NCI-H1092 treated with DMSO at 0.1 percent for 48 hours (cell line): ENCODE measurements around the gene MBD5.

Experiments
- DNase-seq: peaks from one replicate; lab custom pipeline; 2025; lab: John Stamatoyannopoulos, UW

MBD5 gene

DNA sequence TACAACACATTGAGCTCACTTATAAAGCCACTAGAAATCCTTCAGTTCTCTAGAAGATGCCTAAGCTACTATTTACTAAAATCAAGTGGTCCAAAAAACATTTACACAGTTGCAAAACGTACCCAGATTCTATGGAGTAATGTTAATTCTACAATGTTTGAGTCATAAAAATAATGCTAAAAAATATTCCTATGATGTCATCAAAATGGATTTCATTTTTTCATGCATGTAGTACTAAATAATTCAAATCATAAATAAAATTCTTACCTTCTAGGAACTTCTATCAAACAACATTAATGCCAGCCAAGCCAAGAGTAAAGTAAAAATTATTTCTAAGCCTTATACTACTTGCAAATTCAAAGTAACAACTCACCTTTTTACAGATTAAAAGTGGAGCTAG lies 454.7 kb downstream of the MBD5 start:
- DNase-seq = no peak

DNA sequence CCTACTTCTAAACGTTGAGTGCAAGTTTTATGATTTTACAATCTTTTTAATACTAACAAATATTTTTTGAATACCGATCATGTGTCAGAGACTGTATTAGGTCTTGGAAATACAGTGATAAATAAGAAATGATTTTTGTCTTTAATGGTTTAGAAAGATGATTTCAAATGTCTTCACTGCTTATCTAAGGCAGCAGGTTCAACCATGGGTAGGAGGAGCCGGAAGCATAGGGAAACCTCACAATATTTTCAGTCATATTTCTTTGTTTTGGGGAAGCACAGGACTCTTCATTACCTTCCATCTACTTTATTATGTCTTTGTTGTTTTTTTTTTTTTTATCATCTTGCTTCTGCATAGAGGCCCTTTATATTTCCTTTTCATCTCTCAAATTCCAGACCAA lies 458.5 kb downstream of the MBD5 start:
- no peak for DNase-seq

DNA sequence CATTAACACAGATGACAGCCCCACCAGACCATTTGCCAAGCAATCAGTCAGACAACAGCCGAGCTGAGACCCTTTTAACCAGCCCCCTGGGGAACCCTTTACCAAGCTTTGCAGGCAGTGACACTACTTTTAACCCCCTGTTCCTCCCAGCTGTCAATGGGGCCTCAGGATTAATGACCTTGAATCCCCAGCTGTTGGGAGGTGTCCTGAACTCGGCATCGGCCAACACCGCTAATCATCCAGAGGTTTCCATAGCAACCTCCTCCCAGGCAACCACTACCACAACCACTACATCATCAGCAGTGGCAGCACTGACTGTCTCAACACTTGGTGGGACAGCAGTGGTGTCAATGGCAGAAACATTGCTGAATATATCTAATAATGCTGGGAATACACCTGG lies 462.8 kb downstream of the MBD5 start:
- DNase-seq = no peak

DNA sequence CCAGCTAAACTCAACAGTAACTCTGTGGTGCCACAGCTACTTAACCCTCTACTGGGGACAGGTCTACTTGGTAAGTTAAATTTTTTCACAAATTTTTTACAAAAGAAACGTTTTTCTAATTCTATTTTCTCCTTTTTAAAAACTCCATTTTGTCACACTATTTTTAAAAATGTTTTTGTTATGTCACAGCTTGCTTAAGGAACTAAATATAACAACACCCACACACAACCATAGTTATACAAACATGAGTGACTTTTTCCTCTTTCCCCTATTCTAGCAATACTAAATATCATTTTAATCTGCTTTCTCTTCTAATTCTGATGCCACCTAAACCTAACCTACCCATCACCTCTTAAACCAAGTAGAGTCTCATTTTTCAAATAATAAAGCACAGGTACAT lies 463.2 kb downstream of the MBD5 start:
- DNase-seq = no peak

DNA sequence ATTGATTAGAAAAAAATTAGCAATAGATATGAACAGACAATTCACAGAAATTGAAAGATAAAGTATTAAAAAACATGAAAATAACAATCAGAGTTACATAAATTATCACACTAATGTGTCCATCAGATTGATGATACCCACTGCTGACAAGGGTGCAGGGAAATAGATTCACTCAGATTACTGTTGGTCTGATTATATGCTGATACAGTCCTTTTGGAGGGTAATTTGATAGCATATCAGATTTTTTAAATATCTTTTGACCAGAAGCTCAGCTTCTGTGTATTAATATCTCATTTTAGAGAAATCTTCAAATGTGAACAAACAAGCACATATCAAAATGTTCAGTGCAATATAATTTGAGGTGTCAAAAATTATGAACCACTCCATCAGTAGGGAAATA lies 465.8 kb downstream of the MBD5 start:
- DNase-seq = no peak

DNA sequence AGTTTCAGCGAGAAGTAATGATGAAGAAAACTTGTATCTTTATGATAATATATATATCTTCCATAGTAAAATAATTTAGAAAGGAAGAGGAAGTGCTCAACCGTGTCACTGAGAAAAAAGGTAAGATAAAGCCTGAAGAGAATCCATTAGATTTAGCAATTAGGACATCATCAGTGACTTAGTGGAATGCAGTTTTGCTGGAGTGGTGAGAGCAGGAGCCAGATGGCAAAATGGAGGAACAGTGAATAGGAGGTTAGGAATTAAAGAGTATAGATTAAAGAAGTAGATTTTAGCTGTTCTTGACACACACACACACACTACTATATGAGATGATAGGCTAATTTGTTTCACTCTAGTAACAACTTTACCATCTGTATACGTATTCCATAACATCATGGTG lies 466.5 kb downstream of the MBD5 start:
- DNase-seq = no peak

DNA sequence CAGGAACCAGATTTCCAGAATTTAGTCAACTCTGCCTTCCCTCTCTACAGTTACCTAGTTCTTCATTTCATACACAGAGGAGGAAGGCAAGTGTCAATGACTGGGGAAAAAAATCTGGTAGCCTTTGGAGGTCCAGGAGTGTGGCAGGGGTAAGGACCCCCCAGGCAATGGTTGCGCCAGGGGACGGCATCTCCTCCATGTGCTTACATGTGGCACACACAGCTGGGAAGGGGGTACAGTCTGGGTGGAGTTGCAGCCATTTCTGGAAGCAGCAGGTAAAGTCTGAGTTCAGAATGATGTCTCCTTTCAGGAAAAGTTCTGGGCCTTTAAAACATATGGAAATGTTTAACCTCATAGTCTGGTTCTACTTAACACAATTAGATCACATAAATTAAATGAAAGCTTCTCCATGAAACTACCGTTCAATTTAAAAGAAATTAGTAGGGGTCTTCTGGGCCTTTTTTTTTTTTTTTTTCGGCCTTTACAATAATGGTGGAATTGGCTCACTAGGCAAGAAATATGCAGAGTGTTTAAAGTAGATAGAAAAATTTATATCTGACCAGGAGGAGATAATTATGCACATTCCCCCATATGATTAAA lies 470.0 kb downstream of the MBD5 start:
- no peak for DNase-seq

DNA sequence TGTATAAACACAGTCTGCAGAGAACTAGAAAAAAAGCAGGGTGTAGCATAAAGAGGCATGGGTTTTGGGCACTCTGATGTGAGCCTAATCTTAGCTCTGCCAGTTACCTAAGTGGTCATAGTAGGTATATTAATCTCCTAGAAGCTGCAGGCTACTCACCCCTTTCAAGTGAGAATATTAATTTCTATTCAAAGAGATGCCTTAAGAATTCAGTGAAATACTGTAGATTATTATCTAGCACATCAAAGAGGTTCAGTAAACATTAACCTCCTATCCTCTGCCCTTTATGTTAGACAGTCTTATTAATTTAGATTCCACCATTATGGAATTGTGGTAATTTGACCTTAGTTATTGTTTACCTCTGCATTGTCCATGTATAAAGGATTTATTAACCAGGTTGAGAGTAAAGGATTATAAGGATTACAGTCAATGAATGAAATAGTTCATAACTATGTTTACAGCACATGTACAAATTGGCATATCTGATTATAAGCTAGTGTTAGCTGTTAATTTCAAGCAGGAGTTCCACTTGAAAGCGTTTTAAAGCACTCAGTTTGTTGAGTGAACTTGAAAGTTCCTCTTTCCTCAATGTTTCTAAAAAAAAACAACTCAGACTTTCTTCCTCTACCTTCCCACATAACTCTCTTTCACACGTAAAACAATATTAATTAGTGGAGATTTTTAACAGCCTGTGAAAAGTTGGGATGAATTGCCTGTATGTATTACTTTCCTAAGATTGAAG lies 473.1 kb downstream of the MBD5 start:
- DNase-seq = no peak

DNA sequence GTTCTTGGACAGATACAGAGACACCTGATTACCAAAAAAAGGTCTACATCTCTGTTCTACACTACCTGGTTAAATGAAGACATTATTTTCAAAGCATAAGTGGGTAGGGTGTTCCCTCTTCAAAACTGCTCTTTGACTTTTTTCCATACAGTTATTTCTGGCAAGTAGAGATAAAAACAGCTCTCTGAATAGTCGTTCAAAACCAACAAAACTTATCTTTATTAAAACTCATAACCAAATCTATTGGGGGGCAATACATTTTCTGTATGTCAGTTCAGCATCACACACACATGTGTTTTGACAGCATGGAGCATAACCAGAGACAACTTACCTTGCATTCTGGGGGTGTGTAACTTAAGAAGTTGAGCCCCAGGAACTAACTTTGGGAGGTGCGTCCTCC lies 474.7 kb downstream of the MBD5 start:
- no peak for DNase-seq

DNA sequence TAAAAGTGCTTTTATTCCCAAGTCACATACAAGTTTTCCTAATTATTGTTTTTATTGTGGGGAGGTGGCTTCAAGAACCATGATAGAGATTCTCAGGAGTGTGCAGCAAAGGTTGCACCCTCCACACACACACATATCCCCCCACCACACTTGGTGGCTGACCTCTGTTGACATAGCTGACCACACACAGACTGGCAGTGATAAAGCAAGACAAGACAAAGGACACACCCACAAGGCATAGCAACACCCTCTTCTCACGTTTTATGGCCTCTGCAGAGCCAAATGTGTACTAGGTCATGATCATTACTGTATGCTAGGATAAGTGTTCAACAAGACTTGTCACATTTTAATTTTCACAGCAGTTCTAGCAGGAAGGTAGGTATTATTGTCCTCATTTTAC lies 480.7 kb downstream of the MBD5 start:
- no peak for DNase-seq

DNA sequence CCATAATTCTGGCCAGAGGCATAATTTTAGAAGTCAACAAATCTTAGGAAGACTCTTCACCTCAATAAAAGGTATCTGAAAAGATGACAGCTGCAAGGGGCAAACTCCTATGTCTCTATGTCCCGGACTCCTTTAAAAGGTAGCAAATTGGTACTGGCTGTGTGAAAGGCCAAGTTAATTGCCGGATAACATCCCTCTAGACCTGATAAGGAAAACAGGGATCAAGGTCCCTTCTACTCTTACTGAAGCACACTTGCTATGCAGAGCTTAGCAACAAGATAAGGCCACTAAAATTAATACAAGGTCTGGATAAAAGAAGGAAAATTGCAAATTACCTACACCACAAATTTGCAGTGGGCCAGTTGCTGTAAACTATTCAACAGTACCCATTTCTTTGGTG lies 482.6 kb downstream of the MBD5 start:
- DNase-seq = no peak

DNA sequence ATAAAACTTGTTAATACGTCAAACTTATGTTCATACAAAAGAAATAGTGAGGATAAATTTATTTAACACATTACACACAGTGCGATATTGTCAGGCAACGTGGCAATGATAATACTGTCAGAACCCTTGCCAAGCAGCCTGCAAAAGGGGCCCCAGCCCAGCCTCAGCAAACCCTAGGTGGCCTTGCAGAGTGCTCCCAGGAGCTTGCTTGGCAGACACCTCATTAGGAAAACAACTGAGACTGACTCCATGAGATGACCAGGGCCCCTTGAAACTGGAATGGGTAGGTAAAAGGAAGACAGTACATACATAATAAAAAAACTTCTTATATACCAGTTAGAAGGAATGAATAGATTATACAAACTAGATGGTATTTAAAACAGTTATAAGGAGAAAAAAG lies 487.1 kb downstream of the MBD5 start:
- DNase-seq = no peak

DNA sequence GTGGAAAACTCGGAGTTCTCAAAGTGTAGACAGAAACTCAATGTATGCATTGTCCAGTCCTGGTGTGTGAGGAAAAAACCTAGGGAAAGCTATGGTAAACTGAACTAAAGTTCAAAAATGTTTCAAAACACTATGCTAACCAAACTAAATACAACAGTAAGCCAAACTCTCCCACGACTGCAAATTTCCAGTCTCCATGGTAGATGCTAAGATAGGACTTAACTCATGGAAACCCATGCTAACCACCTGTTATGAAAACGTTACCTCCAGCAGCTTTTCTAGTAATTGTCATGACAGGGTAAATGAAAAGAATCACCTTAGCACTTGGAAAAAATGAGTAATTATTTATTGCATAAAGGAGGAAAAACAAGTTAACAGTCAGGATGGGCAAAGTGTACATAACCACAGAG lies 488.0 kb downstream of the MBD5 start:
- DNase-seq = no peak

DNA sequence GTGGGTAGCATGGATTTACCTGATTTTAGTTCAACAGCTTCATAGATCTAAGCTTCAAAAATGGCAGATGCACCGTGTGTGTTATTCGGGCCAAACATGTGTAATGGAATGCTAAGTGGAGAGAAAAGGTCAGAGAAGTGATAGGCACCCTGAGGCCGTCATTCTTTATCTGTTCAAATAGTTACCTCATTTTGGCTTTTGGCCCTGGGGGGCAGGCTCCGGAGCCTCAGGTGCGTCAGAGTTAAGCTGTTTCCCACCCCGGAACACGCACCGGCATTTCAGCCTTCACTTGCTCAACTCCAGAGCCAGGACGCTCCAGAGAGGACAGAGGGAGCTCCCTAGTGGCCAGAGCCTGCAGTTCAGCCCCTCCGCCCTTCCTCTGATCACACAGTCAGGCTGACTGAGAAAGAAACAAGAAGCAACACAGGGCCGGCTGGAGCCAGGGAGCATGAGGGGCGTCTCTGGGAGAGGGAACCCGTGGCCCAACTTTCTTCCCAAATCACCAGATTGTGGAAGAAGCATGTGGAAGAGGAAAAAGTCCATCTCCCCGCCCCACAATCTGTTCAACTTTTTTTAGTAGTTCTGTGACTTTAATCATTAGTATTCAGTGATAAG lies 488.5 kb downstream of the MBD5 start:
- peak; percentile 8 for DNase-seq

DNA sequence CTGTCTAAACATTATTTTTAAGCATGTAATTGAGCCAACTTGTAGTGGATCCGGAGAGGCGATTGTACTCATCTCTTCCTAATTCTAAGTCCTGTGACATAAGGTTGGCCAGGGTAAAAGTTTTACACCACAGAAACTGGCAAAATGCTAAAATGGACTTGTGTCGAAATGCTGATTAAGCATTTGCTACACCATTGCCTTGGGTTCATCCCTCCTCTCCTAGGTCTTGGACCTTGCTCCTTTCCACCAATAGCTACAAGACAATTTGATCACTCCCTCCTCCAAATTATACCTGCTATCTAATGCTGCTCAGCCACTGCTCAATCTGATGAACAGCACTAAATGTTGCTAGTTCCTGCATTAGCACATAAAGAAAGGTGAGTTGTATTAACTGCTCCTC lies 491.0 kb downstream of the MBD5 start:
- no peak for DNase-seq

DNA sequence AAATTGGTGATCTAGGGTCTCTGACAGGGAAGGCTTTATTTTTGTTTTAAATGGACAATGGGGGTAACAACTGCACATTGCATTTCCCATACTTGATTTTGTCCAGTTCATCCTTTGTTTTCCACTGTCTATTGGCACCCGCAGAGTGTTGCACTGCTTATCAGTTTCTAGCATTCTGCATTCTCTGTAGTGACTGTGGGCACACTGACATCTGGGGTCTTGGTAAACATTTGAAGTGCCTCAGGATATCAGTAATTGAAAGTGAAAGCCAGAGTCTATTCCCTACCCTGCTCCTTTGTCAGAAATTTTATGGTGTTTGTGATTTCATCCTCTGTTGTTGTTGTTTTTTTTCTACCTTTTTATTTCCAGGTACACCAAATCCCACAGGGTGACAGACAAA lies 491.6 kb downstream of the MBD5 start:
- no peak for DNase-seq

DNA sequence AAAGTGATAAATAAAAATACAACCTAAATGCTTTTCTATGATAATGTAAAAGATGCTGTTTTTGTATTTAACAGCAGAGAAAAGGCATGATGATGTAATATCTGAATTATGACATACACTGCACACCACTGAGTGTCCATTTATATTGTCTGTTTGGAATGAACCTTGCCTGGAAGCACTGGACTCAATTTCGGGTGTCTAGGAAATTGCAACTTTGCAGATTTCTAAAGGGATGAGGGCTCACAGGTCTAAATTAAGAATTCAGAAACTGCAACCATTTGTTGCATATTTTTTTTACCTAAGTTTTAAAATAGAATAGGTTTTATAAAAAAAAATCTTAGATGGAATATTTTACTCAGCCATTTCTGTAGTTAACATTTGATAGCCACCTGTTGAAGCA lies 492.5 kb downstream of the MBD5 start:
- no peak for DNase-seq

DNA sequence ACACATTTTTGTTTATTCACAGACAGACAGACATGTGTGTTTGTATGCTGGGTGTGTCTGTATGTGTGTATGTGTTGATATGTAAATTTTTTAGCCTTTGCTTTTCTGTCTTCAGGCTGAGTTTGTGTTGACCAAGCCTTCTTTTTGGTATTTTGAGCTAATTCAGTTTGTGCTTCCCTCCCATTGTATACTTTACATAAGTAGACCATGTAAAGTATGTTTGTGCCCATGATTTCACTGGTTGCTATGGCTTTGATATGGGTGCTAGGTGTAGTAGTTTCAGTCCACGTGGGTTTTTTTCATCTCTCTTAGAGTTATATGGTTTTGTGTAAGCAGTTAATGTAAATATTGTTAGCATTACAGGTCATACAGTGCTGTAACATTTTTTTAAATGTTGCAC lies 494.2 kb downstream of the MBD5 start:
- no peak for DNase-seq

DNA sequence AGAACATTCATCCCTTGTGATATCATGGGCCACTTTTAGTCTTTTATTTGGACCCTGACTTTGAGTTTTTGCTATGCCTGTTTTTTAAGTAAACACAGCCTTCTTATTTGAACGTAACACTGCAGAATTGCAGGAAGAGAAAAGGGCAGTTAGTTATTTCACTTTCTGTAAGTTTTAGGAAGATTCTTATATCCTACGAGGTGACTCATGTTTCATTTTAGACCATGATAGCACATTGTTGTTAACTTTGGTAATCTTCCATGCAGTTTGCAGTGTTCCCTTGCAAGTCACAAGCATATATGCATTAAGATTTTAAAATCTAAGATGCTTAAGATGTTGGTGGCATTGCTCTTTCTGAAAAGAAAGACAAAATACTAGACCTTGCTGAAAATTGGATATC lies 495.1 kb downstream of the MBD5 start:
- no peak for DNase-seq

DNA sequence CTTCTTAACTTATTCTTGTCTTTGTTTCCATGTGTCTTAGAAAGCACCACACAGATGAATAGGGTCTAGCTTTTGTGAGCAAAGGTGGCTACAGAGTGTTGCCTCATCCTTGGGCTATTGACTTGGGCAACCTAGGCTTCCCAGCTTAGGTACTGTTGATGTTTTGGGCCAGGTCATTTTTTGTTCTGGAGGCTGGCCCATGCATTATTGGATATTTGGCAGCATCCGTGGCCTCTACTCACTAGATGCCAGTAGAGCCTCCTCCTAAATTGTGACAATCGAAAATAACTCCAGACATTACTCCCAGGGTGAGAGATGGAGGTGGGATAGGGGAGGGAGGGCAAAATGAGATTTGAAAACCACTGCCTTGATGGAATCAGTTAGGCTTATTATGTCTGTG lies 496.4 kb downstream of the MBD5 start:
- no peak for DNase-seq

DNA sequence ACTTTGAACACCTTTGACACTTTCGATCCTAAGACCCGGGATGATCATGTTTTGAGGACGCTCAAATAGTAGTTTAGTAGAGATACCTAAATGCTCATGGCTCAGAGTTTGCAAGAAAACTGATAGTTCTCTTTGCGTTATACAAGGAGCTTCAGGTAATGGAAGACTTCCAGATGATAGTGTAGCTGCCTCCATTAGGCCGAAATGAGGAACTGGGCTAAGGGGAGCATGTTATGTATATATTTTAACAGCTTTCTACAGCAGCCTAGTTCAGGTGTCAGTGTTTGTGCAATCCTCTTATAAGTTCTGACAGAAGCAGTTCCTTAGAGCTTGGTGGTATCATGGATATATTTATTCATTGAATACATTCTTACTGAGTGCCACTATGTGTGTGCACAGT lies 496.9 kb downstream of the MBD5 start:
- no peak for DNase-seq

DNA sequence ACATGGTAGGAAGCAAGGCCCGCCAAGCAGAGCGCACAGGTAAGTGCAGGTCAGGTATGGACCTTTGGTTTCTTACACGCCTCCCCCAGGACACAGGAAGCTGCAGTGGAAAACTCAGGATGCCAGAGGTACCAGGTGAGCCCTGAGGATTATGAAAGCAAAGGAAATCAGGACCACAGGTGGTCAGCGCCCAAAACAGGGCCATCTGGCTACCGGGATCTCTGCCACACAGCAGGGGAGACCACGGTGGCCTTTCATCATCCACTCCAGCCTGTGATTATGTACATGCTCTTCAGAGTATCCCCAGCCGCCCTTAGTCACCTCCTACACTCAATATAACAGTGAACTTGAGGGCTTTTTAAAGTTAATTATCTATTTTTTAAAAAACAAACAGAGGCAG lies 498.1 kb downstream of the MBD5 start:
- DNase-seq = peak; percentile 78

DNA sequence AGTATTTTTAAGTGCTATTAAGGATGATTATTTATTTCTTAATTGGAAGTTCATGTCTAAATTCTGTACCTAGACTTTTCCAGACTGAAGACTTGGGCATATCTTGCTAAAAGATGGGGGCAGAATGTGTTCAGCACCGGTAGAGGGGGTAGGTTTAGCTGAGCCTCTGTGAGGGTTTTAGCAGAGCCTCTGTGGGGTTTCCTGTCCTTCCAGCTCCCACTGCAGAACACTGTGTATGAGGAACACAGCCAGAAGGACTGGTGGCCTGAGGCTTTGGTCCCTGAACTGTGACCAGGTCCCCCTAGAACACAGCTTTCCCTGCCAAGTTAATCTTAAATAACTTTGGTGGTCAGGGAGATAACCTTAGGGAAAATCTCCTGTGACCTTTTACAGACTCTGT lies 500.3 kb downstream of the MBD5 start:
- DNase-seq = no peak

DNA sequence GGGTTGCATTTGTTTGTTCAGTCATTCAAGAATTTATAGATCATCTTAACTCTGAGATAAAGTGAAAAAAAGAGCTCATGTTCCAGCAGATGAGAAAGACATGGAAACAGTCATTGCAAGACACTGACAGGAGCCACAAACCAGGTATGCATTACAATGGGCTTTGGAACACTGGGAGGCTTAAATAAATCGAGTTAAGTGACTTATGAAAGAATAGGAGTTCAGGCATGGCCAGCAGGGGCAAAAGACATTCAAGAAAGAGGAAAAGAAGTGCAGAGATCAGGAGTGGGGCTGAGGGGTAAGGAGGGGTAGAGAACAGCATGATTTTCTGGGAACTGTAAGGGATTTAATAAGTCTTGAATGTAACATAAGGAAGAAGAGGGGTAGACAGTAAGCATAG lies 502.4 kb downstream of the MBD5 start:
- DNase-seq = no peak
